Measurements from ENCODE around the gene TCF12. TPM values are rescaled to one million over a fixed set of nuclear protein-coding genes. Genes with fewer than 3 reads are reported as not detected.

Gene TCF12

GRCh38 chr15:57337868-57338411 is 419.5 kb downstream of the TCF12 start:
- Histone ChIP-seq H3K36me3 (replicated peaks in 1 of 2; ENCODE audit: control insufficient read depth in 2 of 2, insufficient read depth in 2 of 2, low read length in 2 of 2) (no peaks in the 10 kb centered on the region), H3K9ac (ENCODE audit: low read depth, low read length, poor library complexity) (peak overlapping the region; percentile 51), H3K79me1 (ENCODE audit: low read depth, low read length) (peaks cover 3% of the 10 kb centered on the region), H2BK15ac (ENCODE audit: low read length) (no peak overlapping the region), H3K14ac (ENCODE audit: low read length) (no peak overlapping the region), H4K91ac (ENCODE audit: low read depth, low read length, poor library complexity) (no peak overlapping the region), H3K27me3 (ENCODE audit: control insufficient read depth in 3 of 3, insufficient read depth in 3 of 3, low read depth in 1 of 3, low read length in 3 of 3) (no peaks in the 10 kb centered on the region), H3K4me3 (ENCODE audit: low read length in 2 of 2) (no peak overlapping the region), H3K4me2 (ENCODE audit: insufficient read depth, low read length, poor library complexity, severe bottlenecking) (no peak overlapping the region), H3K23ac (ENCODE audit: low read depth, low read length, poor library complexity) (no peak overlapping the region), H3K27ac (replicated peaks; ENCODE audit: low read length) (no peak overlapping the region), H4K8ac (ENCODE audit: low read depth, low read length) (no peak overlapping the region), H2BK120ac (ENCODE audit: low read depth, low read length) (no peak overlapping the region), H3K18ac (ENCODE audit: low read length) (peak overlapping the region; percentile 36), H2AFZ (ENCODE audit: low read length) (peak overlapping the region; percentile 71), H2BK5ac (ENCODE audit: low read length) (no peak overlapping the region), H3K4ac (ENCODE audit: low read length) (no peak overlapping the region), H3K9me3 (replicated peaks in 1 of 2; ENCODE audit: control insufficient read depth in 2 of 2, insufficient read depth in 1 of 2, low read depth in 1 of 2, low read length in 2 of 2) (no peaks in the 10 kb centered on the region), H3K4me1 (ENCODE audit: control insufficient read depth in 2 of 2, insufficient read depth in 1 of 2, low read depth in 1 of 2, low read length in 2 of 2) (peaks cover 2 to 8% of the 10 kb centered on the region in 2 donors), H2BK12ac (ENCODE audit: low read length) (no peak overlapping the region), H2AK5ac (ENCODE audit: low read depth, low read length) (no peak overlapping the region)
- DNase-seq (ENCODE audit: low spot score): no peak
- no CpG with 5 or more reads among the region's 15 CpGs for WGBS, 2 donors (ENCODE audit: extremely low coverage in 2 of 2, insufficient read length in 2 of 2, insufficient replicate concordance in 1 of 2)

GRCh38 chr15:57339321-57339720 is 420.9 kb downstream of the TCF12 start:
- Histone ChIP-seq H3K27me3 (ENCODE audit: control insufficient read depth in 3 of 3, insufficient read depth in 3 of 3, low read depth in 1 of 3, low read length in 3 of 3) (no peaks in the 10 kb centered on the region), H2AFZ (ENCODE audit: low read length) (no peak overlapping the region), H3K18ac (ENCODE audit: low read length) (no peak overlapping the region), H3K14ac (ENCODE audit: low read length) (no peak overlapping the region), H2BK15ac (ENCODE audit: low read length) (no peak overlapping the region), H2AK5ac (ENCODE audit: low read depth, low read length) (no peak overlapping the region), H3K79me1 (ENCODE audit: low read depth, low read length) (peaks cover 3% of the 10 kb centered on the region), H3K4me3 (ENCODE audit: low read length in 2 of 2) (no peak overlapping the region), H4K8ac (ENCODE audit: low read depth, low read length) (no peak overlapping the region), H3K36me3 (replicated peaks in 1 of 2; ENCODE audit: control insufficient read depth in 2 of 2, insufficient read depth in 2 of 2, low read length in 2 of 2) (no peaks in the 10 kb centered on the region), H3K23ac (ENCODE audit: low read depth, low read length, poor library complexity) (no peak overlapping the region), H3K4ac (ENCODE audit: low read length) (no peak overlapping the region), H2BK12ac (ENCODE audit: low read length) (no peak overlapping the region), H3K9me3 (replicated peaks in 1 of 2; ENCODE audit: control insufficient read depth in 2 of 2, insufficient read depth in 1 of 2, low read depth in 1 of 2, low read length in 2 of 2) (no peaks in the 10 kb centered on the region), H3K9ac (ENCODE audit: low read depth, low read length, poor library complexity) (no peak overlapping the region), H2BK5ac (ENCODE audit: low read length) (no peak overlapping the region), H3K4me2 (ENCODE audit: insufficient read depth, low read length, poor library complexity, severe bottlenecking) (no peak overlapping the region), H3K27ac (replicated peaks; ENCODE audit: low read length) (no peak overlapping the region), H3K4me1 (ENCODE audit: control insufficient read depth in 2 of 2, insufficient read depth in 1 of 2, low read depth in 1 of 2, low read length in 2 of 2) (peaks cover 7 to 9% of the 10 kb centered on the region in 2 donors), H2BK120ac (ENCODE audit: low read depth, low read length) (no peak overlapping the region), H4K91ac (ENCODE audit: low read depth, low read length, poor library complexity) (no peak overlapping the region)
- no peak for DNase-seq (ENCODE audit: low spot score)
- WGBS, 2 donors (ENCODE audit: extremely low coverage in 2 of 2, insufficient read length in 2 of 2, insufficient replicate concordance in 1 of 2): no CpG with 5 or more reads among the region's 5 CpGs

Small RNA genes lying within 50 kb of the gene (small RNA-seq; reads per million reads assigned to genes)
- not detected for gene RF01210 (ENCODE audit: insufficient read depth)

All from neuronal stem cell (in vitro differentiated cells).